Hepatocyte (in vitro differentiated cells): ENCODE results near the gene WDR12.

Source experiments
- EZH2 ChIP-seq: fragments of 200-600 bp; sonication (generic); IDR thresholded peaks from 2 replicates; pipeline ENCODE4 v1.6.1; 2016; ENCODE audit warnings: antibody characterized with exemption, mild to moderate bottlenecking, borderline replicate concordance
- EZH2phosphoT487 ChIP-seq: fragments of 200-600 bp; sonication (generic); IDR thresholded peaks from one replicate; pipeline ENCODE4 v1.6.1; 2018; ENCODE audit warnings: antibody characterized with exemption, mild to moderate bottlenecking, low read depth, moderate library complexity; ENCODE audit not compliant: unreplicated experiment, severe bottlenecking
- TF ChIP-seq, protein P1 (sequence below): fragments of 200-600 bp; sonication (generic); IDR thresholded peaks from 2 replicates; pipeline ENCODE4 v1.5.1; 2016; ENCODE audit warnings: antibody characterized with exemption, mild to moderate bottlenecking; ENCODE audit not compliant: poor library complexity

DNA sequence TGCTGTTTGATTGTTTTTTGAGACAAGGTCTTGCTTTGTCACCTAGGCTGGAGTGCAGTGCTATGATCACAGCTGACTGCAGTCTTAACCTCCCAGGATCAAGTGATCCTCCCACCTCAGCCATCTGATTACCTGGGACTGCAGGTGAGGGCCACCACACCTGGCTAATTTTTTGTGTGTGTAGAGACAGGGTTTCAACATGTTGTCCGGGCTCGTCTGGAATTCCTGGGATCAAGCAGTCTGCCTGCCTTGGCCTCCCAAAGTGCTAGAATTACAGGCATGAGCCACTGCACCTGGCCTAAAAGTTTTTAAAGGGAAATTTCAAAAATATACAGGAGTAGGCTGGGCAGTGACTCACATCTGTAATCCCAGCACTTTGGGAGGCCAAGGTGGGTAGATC lies 23.0 kb upstream of the WDR12 start:
- no peak for TF ChIP-seq EZH2
- TF ChIP-seq, protein P1, sequence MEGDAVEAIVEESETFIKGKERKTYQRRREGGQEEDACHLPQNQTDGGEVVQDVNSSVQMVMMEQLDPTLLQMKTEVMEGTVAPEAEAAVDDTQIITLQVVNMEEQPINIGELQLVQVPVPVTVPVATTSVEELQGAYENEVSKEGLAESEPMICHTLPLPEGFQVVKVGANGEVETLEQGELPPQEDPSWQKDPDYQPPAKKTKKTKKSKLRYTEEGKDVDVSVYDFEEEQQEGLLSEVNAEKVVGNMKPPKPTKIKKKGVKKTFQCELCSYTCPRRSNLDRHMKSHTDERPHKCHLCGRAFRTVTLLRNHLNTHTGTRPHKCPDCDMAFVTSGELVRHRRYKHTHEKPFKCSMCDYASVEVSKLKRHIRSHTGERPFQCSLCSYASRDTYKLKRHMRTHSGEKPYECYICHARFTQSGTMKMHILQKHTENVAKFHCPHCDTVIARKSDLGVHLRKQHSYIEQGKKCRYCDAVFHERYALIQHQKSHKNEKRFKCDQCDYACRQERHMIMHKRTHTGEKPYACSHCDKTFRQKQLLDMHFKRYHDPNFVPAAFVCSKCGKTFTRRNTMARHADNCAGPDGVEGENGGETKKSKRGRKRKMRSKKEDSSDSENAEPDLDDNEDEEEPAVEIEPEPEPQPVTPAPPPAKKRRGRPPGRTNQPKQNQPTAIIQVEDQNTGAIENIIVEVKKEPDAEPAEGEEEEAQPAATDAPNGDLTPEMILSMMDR = no peak
- TF ChIP-seq EZH2phosphoT487 = no peak
